KMS-11 (cell line): ENCODE results near the gene TSNAXIP1.

Experiments used
- H2AFZ ChIP-seq: fragments of 200-600 bp; sonication (generic); 2 replicates; pipeline ENCODE4 v1.6.1; 2016; ENCODE audit warnings: antibody characterized with exemption, mixed run types, low read depth
- H3K27ac ChIP-seq: fragments of 200-600 bp; sonication (generic); 2 replicates; pipeline ENCODE4 v1.6.1; 2016; ENCODE audit warnings: mild to moderate bottlenecking, mixed run types
- H3K27me3 ChIP-seq: fragments of 200-600 bp; sonication (generic); 2 replicates; pipeline ENCODE4 v1.6.1; 2017; ENCODE audit warnings: mild to moderate bottlenecking, low read depth, mixed run types, moderate library complexity; ENCODE audit not compliant: insufficient read depth
- H3K36me3 ChIP-seq: fragments of 200-600 bp; sonication (generic); 2 replicates; pipeline ENCODE4 v1.6.1; 2017; ENCODE audit warnings: mild to moderate bottlenecking, mixed run types; ENCODE audit not compliant: insufficient read depth
- H3K4me1 ChIP-seq: fragments of 200-600 bp; sonication (generic); 2 replicates; pipeline ENCODE4 v1.6.1; 2016; ENCODE audit warnings: mild to moderate bottlenecking, low read depth, mixed run types; ENCODE audit not compliant: poor library complexity, severe bottlenecking
- H3K4me2 ChIP-seq: fragments of 200-600 bp; sonication (generic); 2 replicates; pipeline ENCODE4 v1.7.0; 2016; ENCODE audit warnings: mild to moderate bottlenecking, mixed run types
- H3K4me3 ChIP-seq: fragments of 200-600 bp; sonication (generic); IDR thresholded peaks from 2 replicates; pipeline ENCODE4 v1.6.1; 2017; ENCODE audit warnings: low read depth, low read length, mixed read lengths; ENCODE audit not compliant: insufficient read depth
- H3K79me2 ChIP-seq: fragments of 200-600 bp; sonication (generic); 2 replicates; pipeline ENCODE4 v1.6.1; 2016; ENCODE audit warnings: low read depth, mixed run types; ENCODE audit not compliant: insufficient read depth
- H3K9ac ChIP-seq: fragments of 200-600 bp; sonication (generic); 2 replicates; pipeline ENCODE4 v1.6.1; 2016; ENCODE audit warnings: mild to moderate bottlenecking, mixed run types
- H4K20me1 ChIP-seq: fragments of 200-600 bp; sonication (generic); 2 replicates; pipeline ENCODE4 v1.6.1; 2016; ENCODE audit warnings: mild to moderate bottlenecking, mixed run types; ENCODE audit not compliant: insufficient read depth
- TF ChIP-seq, protein P1 (sequence below): fragments of 200-600 bp; sonication (generic); conservative IDR thresholded peaks from 2 replicates; pipeline ENCODE4 v1.6.1; 2017; ENCODE audit warnings: low read depth, mild to moderate bottlenecking, antibody characterized with exemption, low read length, moderate library complexity, mixed read lengths

TSNAXIP1 gene

DNA sequence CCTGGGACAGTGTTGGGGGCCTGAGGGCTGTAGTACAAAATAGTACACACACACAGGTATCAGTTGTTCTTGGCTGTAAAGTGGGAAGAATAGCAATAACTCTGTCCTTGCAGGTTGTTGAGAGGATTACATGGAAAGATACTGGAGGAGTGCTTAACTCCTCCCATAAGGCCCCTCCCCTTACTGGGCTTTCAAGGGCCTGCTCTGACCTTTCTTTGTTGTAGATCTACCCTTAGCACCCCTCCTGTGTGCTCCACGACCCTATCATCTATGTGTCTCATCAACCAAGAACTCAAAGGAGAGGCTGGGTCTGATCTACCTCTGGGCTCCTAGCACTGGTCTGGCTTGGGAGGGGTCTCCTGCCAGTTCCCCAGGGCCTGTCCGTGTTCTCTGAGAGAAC, 57.9 kb downstream of the TSNAXIP1 start:
- Histone ChIP-seq H3K9ac (no peak overlapping the region), H3K27ac (no peak overlapping the region), H3K27me3 (no peaks in the 10 kb centered on the region), H3K4me1 (peaks cover 24% of the 10 kb centered on the region), H4K20me1 (no peaks in the 10 kb centered on the region), H3K4me3 (no peak overlapping the region), H3K79me2 (peaks cover 27% of the 10 kb centered on the region; the same call in 1 of the 2 replicates), H3K36me3 (peaks cover 4% of the 10 kb centered on the region; the same call in 1 of the 2 replicates), H3K4me2 (no peak overlapping the region), H2AFZ (no peak overlapping the region)
- TF ChIP-seq, protein P1, sequence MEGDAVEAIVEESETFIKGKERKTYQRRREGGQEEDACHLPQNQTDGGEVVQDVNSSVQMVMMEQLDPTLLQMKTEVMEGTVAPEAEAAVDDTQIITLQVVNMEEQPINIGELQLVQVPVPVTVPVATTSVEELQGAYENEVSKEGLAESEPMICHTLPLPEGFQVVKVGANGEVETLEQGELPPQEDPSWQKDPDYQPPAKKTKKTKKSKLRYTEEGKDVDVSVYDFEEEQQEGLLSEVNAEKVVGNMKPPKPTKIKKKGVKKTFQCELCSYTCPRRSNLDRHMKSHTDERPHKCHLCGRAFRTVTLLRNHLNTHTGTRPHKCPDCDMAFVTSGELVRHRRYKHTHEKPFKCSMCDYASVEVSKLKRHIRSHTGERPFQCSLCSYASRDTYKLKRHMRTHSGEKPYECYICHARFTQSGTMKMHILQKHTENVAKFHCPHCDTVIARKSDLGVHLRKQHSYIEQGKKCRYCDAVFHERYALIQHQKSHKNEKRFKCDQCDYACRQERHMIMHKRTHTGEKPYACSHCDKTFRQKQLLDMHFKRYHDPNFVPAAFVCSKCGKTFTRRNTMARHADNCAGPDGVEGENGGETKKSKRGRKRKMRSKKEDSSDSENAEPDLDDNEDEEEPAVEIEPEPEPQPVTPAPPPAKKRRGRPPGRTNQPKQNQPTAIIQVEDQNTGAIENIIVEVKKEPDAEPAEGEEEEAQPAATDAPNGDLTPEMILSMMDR = no peak

DNA sequence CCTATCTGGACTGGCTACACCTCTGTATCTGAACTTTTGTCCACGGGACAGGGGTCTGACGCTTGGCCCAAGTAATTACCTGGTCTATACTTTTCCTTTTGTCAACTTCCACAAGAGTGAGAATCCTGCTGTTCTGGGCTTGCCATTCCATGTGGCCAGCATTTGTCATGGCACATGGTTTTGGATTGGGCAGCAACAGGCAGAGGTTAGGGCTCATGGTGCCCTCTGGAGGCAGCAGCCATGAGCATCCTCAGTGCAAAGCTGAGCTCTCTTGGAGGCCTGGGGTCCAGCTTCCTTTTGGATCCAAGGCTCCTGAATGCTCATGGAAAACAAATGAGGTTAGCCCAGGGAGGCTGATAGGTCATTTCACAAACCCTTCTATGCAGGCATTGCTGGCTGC, 58.6 kb downstream of the TSNAXIP1 start:
- TF ChIP-seq, protein P1 = no peak; the same call in 1 of the 2 replicates

DNA sequence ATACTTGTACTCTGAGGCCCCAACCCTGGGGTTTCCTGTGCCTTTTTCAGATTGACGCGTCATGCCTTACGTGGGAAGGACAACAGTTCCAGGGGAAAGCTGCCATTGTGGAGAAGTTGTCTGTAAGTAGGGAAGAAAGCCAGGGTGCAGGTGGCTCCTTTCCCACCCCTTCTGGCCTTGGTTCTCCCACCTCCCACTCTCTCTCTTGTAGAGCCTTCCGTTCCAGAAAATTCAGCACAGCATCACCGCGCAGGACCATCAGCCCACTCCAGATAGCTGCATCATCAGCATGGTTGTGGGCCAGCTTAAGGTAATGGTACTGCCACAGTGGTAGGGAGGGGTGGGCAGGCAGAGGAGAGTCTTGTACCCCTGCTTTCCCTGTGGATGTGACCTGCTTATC, 61.6 kb downstream of the TSNAXIP1 start:
- Histone ChIP-seq H4K20me1 (no peaks in the 10 kb centered on the region), H3K79me2 (peaks cover 3% of the 10 kb centered on the region), H2AFZ (no peak overlapping the region), H3K4me1 (peaks cover 32% of the 10 kb centered on the region), H3K9ac (no peak overlapping the region), H3K4me2 (no peak overlapping the region), H3K36me3 (peaks cover 4% of the 10 kb centered on the region; the same call in 1 of the 2 replicates), H3K4me3 (no peak overlapping the region), H3K27me3 (no peaks in the 10 kb centered on the region), H3K27ac (no peak overlapping the region)
- TF ChIP-seq, protein P1 = no peak

More for the DNA sequence above, 58.6 kb downstream of the TSNAXIP1 start:
- Histone ChIP-seq H3K79me2 (peaks cover 26% of the 10 kb centered on the region; the same call in 1 of the 2 replicates), H3K4me1 (peaks cover 29% of the 10 kb centered on the region), H3K4me2 (no peak overlapping the region), H3K9ac (no peak overlapping the region), H3K4me3 (no peak overlapping the region), H3K36me3 (peaks cover 4% of the 10 kb centered on the region; the same call in 1 of the 2 replicates), H3K27ac (no peak overlapping the region; the same call in 1 of the 2 replicates), H3K27me3 (no peaks in the 10 kb centered on the region), H2AFZ (no peak overlapping the region), H4K20me1 (no peaks in the 10 kb centered on the region)

DNA sequence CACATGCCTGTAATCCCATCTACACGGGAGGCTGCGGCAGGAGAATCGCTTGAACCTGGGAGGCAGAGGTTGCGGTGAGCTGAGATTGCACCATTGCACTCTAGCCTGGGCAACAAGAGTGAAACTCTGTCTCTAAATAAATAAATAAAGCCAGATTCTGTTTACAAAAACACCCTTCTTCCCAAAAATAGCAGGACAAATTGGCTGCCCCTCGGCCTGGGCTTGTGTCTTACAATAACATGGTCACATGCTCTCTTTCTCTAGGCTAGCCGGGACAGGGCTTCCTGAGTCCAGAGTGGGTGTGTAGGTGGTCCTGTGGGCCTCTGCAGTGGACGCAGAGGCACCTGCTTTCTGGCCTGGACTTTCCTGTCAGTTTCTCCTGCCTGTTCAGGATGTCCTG, 63.0 kb downstream of the TSNAXIP1 start:
- H3K9ac ChIP-seq = no peak overlapping the region
- H3K27ac ChIP-seq = no peak overlapping the region
- peaks cover 41% of the 10 kb centered on the region for H3K4me1 ChIP-seq
- peaks cover 17% of the 10 kb centered on the region for H3K79me2 ChIP-seq
- no peaks in the 10 kb centered on the region for H4K20me1 ChIP-seq
- peaks cover 4% of the 10 kb centered on the region; the same call in 1 of the 2 replicates for H3K36me3 ChIP-seq
- H2AFZ ChIP-seq = no peak overlapping the region
- TF ChIP-seq, protein P1 = no peak
- no peak overlapping the region for H3K4me2 ChIP-seq
- no peak overlapping the region for H3K4me3 ChIP-seq
- no peaks in the 10 kb centered on the region for H3K27me3 ChIP-seq
